Astrocyte (in vitro differentiated cells and primary cell): ENCODE measurements around the gene ARF1.

Source experiments
- EZH2 ChIP-seq: IDR thresholded peaks from 2 replicates; pipeline ENCODE4 v1.6.1; 2012; ENCODE audit warnings: mild to moderate bottlenecking, low read length, inconsistent platforms; ENCODE audit not compliant: insufficient read depth
- TF ChIP-seq, protein P1 (sequence below): IDR thresholded peaks from 2 replicates; pipeline ENCODE4 v1.5.1; 2011; ENCODE audit warnings: low read depth, mild to moderate bottlenecking, inconsistent platforms, low read length, moderate library complexity; ENCODE audit not compliant: insufficient read depth

DNA sequence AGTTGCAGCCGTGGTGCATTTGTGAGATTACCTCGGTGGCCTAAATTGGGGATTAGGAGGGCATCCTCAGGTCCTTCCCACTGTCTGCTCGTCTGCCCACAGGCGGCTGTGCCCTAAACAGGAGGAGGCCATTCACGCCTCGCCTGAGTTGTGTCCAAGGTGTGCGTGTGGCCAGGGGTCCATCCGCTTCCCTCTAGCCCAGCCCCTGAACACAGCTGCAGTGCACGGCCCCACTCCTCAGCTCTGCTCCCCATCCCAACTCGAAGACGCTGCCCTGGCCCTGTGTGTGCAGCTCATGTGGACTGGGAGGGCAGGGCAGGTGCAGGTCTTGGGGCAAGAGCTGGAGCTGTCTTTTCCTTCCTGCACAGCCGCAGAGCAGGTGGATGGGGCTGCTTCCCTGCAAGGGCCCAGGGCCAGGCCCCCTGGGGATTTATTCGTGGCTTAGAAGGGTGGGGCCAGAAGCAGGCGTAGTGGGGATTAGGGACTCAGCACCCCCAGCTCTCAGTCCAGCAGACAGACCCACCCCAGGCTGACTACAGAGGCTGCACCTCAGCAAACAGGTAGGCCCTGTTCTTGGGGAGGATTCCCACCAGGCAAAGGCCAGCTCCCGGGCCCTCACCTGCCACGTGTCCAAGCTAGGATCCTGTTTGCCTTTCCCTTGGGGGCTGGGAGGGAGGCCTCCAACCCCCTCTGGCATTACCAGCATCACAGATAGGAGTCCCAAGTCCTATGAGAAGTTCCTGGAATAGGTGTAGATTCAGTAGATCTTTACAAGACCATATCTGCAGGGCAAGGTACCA lies 61.9 kb downstream of the ARF1 start:
- TF ChIP-seq EZH2 = no peak
- TF ChIP-seq, protein P1, sequence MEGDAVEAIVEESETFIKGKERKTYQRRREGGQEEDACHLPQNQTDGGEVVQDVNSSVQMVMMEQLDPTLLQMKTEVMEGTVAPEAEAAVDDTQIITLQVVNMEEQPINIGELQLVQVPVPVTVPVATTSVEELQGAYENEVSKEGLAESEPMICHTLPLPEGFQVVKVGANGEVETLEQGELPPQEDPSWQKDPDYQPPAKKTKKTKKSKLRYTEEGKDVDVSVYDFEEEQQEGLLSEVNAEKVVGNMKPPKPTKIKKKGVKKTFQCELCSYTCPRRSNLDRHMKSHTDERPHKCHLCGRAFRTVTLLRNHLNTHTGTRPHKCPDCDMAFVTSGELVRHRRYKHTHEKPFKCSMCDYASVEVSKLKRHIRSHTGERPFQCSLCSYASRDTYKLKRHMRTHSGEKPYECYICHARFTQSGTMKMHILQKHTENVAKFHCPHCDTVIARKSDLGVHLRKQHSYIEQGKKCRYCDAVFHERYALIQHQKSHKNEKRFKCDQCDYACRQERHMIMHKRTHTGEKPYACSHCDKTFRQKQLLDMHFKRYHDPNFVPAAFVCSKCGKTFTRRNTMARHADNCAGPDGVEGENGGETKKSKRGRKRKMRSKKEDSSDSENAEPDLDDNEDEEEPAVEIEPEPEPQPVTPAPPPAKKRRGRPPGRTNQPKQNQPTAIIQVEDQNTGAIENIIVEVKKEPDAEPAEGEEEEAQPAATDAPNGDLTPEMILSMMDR = no peak
